Activated effector memory CD4-positive, alpha-beta T cell treated with anti-CD3 and anti-CD28 coated beads, Interleukin-2, amount 50 U/mL, for 16 hours (primary cell): ENCODE results near the gene ATOH8.

Source experiments
- DNase-seq: peaks from one replicate; pipeline ENCODE4 v3.0.0-alpha.2; 2020

The ATOH8 gene

GRCh38 chr2:85718885-85719492, 34.8 kb upstream of the ATOH8 start:
- DNase-seq = no peak

- no peak for DNase-seq
Measured at GRCh38 chr2:85719609-85720240, 34.1 kb upstream of the ATOH8 start.

- no peak for DNase-seq
Measured at GRCh38 chr2:85720533-85720932, 33.3 kb upstream of the ATOH8 start.

- no peak for DNase-seq
Measured at GRCh38 chr2:85721641-85722040, 32.1 kb upstream of the ATOH8 start.

- no peak for DNase-seq
Measured at GRCh38 chr2:85722519-85722918, 31.3 kb upstream of the ATOH8 start.

- no peak for DNase-seq
Measured at GRCh38 chr2:85723707-85724360, 30.0 kb upstream of the ATOH8 start.

- no peak for DNase-seq
Measured at GRCh38 chr2:85724731-85725181, 29.0 kb upstream of the ATOH8 start.

- DNase-seq = no peak
Measured at GRCh38 chr2:85725451-85725850, 28.3 kb upstream of the ATOH8 start.

- DNase-seq = no peak
Measured at GRCh38 chr2:85727798-85728197, 26.0 kb upstream of the ATOH8 start.

- DNase-seq = no peak
Measured at GRCh38 chr2:85728342-85728741, 25.4 kb upstream of the ATOH8 start.

- DNase-seq = peak; percentile 88
Measured at GRCh38 chr2:85728883-85729824, 24.6 kb upstream of the ATOH8 start.

- no peak for DNase-seq
Measured at GRCh38 chr2:85729825-85730510, 23.8 kb upstream of the ATOH8 start.

GRCh38 chr2:85730686-85731230, 23.0 kb upstream of the ATOH8 start:
- no peak for DNase-seq

- DNase-seq = no peak
Measured at GRCh38 chr2:85731606-85732005, 22.2 kb upstream of the ATOH8 start.

GRCh38 chr2:85732467-85733120, 21.2 kb upstream of the ATOH8 start:
- no peak for DNase-seq

GRCh38 chr2:85733121-85733960, 20.4 kb upstream of the ATOH8 start:
- no peak for DNase-seq

GRCh38 chr2:85734015-85734414, 19.8 kb upstream of the ATOH8 start:
- no peak for DNase-seq

- no peak for DNase-seq
Measured at GRCh38 chr2:85734942-85735608, 18.7 kb upstream of the ATOH8 start.

GRCh38 chr2:85735691-85736090, 18.1 kb upstream of the ATOH8 start:
- DNase-seq = no peak
